NCI-H1930 (cell line): ENCODE measurements around the gene EDNRB.
"Not testable (repeated sequence)": the region's sequence is repeated elsewhere in the genome, so short reads cannot be mapped to it uniquely, and the experiment has no call there.

Experiments used
- DNase-seq, 2 experiments: peaks; one replicate each; lab custom pipeline; 2025; lab: John Stamatoyannopoulos, UW

Gene EDNRB

DNA sequence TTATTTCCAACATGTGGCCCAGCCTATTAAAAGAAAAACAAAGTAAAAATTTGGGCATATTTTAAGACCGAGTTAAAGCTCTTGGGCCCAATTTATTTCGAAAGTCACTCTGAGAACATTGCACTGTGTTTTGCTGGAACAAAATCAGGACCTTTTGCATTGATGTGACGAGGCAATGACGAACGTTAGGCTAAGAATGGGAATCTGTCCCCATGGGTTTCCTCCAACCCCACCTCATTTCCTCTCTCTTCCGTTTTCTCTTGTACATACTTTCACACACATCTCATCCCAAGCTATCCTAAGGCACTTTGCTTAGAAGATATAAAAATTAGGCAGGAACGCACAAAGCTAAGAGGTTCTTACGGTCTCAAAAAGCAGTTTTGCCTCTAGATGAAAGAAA, 22.1 kb downstream of the EDNRB start:
- no peak for DNase-seq

DNA sequence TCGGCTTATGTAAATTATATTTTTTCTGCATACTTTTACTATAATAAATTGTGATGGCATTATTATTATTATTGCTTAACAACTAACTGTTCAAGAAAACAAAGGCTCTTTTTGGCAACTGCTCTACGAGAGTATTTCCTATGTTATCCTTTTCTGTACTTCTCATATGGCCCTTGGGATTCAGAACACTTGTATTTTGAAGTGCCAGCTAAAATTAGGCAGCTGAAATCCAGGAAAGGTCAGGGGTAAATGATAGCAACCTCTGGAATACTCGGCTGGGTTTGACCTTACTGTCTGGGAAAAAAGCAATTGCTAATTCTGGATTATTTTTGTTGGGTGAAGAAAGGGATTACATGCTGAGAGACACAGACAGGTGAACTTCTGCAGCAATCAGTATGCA, 23.9 kb downstream of the EDNRB start:
- DNase-seq: no peak

DNA sequence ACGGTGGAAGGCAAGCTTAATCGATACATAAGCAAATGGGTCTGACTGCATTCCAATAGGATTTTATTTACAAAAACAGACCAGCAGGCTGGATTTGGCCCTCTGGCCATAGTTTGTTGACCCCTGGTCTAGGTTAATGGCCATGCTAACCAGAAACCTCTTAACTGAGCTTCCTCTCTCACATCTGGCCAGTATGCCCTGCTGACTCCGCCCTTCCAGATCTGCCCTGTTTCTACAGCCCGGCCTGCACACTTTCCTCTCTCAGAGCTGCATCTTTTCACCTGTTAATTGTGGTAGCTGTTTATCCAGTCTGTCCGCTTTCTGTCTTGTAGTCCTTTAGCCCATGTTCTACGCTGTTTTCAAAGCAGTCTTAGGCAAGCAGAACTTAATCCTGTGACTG, 25.6 kb downstream of the EDNRB start:
- no peak for DNase-seq

DNA sequence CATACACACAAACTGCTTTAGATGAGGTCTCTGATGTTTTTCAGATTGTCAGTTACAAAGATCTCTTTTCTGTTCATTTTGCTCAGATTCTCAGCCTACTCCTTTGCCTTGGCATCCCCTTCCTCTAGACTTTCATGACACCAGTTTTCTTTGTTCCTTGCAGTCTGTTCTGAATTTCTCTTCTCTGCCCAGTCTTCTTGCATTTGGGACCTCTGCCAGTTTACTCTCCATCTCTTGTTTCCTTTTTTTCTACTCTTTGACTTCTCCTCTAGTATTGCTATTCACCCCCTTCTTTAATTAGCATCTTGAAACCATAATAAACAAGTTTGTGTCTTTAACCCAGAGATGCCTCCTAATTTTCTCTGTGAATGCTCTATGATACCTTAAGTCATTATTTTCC, 26.1 kb downstream of the EDNRB start:
- no peak for DNase-seq

DNA sequence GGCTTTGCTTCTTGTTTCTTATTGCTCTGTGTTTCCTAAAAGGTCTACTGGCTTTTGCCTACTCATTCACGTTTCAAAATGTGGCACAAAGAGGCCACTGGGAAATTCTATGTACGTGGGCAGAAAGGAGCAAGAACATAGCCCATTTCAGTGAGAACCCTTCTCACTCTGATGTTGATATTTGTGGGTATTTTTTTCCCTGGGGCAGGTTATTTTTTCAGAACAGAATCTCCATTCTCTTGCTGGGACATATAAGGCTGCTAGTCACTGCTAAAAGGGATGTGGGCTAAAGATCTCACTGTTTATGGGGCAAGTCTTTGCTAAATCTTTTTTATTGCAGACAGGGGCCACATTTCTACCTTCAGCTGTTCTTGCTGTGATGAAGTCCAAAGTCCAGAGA, 27.1 kb downstream of the EDNRB start:
- DNase-seq: no peak

DNA sequence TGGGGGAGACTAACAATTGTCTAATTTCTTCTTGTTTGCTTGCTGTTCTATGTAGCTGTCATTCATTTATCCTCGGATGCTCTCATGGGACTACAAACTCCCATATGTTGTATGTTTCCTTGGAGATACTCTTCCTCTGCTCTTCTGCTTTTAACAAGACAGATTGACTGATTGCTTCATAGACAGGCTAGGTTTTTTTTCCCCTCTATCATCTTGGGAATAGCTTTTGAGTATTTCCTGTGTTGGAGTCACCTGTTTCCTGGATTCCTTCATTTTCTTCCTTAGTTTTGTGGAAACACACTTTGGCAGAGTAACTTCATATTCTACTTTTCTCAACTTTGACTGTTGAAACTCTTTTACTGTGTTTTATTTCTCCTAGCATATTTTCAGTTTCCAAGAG, 27.6 kb downstream of the EDNRB start:
- DNase-seq: no peak

DNA sequence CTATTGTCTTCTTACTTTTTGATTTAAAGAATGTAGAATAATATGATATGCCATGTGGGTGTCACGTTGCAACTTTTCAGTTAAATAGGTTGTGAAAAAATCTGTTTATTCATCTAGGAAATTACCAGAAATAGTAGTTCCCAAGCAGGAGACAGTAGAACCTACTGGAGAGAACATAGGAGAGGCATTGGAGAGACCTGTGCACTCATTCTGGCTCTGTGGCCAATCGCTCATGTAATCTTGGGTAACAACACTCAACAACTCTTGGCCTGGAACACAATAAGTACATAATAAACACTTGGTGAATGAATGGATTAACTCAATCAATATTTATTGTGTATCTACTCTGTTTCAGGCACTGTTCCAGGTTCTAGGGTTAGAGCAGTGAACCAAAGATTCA, 35.3 kb downstream of the EDNRB start:
- DNase-seq: no peak

DNA sequence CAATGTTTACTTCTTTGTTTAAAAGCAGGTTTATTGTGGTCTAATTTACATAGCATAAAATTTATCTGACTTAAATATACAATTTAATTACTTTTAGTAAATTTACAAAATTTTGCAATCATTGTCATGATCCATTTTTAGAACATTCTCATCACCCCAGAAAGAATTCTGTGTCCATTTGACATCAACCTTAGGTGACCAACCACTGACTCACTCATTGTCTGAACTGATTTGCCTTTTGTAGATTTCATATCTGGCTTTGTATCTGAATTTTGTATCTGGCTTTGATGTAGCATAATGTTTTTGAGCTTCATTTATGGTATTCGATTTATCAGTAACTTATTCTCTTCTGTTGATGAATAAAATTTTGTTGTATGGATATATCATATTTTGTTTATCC, 40.4 kb downstream of the EDNRB start:
- DNase-seq: no peak

DNA sequence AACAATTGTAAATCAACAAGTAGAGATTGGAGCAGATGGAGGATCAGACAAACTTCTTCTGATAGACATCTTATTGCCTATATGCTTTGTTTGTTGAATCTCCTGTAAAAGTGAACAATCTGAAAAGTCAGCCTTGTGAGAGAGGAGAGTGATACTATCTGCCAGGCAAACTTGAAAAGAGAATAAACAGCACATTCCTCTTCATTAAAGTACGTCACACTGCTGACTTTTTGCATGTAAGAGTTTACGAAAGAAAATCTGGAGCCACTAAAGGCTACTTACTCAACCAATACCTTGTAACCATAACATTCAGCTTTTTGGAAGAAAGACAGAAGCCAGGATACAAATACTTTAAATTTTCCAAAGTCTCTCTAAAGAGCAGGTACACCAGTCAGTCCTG, 42.5 kb downstream of the EDNRB start:
- no peak for DNase-seq

DNA sequence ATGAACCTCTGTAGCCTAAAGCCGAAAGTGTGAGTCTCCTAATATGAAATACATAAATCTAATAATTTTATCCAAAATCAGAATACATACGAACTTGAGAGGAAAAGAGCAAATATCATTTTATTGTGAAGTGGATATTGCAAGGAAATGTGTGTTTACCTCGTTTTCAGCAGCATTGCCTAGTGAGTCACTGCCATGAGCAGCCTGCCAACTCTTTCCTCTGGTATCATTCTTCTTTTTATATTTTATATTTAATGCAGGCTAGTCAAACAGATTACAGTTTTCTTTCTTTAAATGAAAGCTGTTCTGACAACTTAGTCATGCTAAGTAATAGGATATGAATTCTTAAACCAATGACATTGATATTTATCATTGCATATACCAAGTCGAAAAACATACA, 44.2 kb downstream of the EDNRB start:
- no peak for DNase-seq

DNA sequence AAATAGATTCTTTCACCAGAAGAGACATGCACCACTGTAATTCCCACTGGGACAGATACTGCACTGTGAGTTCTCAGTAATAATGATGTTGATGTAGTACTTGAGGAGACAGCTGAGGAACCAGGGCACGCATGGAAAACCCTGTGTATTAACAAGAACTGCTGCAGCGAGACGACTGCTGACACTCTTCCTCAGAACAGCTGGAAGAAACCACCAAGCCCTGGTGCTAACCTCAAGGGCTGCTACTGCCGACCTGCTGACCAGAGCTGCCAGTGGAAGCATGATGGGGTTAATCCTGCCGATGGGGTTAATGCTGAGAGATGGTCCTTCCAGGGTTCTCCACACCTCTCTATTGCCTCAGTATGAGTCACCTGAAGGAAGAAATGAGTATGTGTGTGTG, 45.6 kb downstream of the EDNRB start:
- no peak for DNase-seq

DNA sequence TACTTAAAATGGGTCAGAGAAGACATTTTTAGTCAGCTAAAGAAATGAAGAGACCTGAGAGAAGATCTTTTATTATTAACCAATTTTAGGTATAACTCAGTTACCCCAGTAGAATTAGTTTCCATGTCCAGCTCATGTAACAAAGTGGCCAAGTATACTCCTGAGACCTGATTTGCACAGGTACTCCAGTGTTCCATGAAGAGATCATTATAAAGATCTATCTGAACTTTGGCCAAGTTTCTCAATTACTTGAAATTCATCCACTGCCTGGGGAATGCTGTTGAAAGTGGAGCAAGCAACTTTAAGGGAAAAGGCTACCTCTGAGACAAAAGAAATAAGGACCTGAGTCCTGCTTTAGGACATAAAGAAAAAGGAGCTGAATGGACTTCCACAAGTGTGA, 47.0 kb downstream of the EDNRB start:
- DNase-seq: no peak

DNA sequence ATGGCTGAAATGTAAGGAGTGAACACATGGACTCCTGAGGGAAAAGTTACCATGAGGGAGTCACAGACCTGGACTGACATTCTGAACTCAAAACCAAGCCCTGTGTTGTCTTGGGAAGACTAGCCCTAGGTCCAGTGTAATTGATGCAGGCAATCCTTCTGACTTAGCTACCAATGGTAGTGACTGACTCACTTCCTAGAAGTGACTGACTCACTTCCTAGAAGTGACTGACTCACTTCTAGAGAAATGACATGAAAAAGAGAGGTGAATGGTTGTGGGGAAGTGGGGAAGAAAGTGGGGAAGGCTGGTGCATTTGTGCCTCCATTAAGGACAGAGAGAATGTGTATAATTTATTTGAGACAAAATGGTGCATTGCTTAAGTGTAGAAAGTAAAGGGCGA, 49.9 kb downstream of the EDNRB start:
- no peak for DNase-seq

DNA sequence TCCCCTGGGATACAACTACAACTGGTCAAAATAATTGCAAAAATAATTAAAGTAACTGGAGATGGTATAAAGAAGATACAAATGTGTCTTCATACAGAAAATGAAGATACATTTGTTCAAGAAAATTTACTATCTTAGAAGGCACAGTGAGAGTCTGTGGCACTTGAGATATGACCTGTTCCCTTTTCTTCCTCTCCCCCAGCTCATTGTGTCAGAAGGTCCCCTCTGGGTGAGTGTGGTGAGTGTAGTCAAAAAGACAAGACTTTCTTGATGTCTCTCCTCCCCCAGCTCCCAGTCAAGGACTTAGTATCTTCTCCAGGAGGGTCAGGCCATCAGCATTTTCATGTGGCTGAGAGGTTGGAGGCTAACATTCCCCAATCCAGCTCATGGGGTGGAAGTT, 51.7 kb downstream of the EDNRB start:
- no peak for DNase-seq

DNA sequence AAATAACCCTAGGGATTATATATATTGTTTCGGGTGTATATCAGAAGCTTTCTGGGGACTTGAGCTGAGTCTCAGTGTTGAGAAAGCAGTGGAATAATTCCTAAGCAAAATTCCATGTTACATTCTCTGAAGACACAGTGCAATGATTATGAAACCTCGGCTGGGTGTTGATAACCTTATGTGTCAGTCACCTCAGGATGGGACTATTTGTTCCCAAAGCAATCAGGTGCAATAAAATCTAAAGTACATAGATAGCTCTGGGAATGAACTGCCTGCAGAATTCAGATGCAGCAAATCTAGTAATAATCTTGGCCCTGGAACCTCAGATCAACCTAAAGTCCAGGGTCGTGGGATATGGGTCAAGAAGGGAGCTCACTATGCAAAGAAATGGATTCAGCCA, 53.0 kb downstream of the EDNRB start:
- DNase-seq: no peak

DNA sequence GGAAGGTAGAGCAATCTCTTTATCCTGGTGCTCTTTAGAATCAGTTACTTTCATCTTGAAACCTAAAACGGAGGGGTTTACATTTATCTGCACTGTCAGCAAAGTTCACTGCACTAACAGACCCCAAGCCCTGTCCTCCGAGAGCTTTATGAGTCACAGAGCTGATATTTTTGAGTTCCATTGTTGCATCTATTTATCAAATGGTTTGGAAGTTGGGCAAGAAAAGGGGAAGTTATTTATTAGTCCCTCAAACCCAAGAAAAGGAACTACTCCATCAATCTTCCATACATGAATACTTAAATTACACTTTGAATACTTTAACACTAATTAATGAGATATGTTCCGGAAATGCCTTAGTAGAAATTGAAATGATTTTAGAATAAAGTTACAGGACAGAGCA, 55.5 kb downstream of the EDNRB start:
- no peak for DNase-seq

DNA sequence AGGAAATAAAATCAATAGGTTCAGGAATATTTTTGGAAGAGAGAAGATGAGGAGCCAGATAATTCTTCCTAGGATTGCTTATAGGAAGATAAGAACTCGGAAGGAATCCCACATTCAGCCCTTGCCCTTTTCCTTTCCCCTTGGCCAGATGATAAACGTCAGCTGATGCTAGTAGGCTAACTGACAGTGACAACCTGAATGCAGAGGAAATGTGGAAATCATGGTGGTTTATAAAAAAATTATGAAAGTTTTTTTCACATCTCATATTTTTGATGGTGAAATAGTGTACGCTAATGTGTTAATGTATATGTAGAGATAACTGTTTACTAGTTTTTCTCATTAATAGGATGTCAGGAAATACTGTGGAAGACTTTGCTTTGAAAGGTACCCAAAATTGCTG, 56.9 kb downstream of the EDNRB start:
- DNase-seq: no peak

DNA sequence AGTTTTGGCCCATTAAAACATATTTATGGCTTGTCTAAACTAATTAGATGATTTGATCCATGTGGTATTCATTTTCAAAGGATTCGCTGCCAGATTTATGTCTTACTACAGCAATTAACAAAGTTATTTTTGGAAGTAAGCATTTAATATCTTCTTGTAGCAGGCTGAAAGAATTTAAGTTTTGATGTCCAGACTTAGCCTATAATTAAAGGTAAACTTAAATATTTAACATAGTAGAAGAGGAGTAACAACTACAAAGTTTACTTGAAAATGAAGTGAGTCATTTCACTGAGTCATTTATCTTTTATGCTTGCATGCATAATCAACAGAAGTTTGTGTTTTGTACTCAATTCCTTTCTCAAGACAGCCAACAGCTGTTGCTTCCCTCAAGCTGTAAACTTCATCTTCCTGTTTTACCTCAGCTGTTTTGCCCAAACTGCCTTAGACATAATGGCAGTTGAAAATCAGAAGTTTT, 58.1 kb downstream of the EDNRB start:
- no peak for DNase-seq

DNA sequence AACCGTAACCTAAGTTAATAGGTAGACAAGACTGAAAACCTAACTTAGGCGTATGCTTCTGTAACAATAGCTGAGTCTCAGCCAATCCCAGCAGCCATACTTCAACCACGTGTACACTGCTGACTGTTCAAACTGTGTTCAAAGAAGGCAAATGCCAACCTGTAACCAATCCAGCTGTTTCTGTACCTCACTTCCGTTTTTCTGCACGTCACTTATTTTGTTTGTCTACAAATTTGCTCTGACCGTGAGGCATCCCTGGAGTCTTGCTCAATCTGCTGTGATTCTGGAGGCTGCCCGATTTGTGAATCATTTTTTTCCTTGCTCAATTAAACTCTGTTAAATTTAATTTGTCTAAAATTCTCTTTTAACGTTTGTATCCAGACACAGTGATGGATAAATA, 59.2 kb downstream of the EDNRB start:
- DNase-seq: no peak

DNA sequence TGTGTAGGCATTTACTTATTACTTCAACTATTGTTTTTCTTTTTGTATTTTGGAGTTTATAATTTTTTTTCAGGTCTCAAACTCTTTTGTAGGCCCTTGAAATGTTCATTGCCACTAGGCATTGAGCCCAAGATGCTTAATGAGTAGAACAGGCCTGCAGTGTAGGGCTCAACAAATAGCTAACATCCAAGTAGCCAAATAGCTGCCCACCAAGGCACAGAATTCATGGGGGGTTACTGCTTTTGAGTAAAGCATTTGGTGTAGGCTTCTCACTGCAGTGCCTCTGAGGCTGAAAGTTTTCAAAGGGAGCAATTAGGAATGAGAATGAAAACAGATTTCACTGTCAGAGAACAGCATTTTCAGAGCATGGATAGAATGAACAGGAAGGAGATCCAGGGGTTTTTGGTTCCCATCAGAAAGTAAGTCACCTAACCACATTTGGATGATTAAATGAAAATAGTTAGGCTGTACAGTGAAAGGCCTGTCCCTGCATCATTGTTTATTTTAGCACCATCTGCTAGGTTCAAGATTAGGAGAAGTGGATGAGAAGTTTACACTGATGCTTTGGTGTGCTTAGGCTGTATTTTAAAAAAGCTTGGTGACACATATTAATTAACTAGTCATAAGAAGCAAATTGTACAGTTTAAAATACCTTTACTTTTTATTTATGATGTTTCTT, 61.0 kb downstream of the EDNRB start:
- no peak for DNase-seq

DNA sequence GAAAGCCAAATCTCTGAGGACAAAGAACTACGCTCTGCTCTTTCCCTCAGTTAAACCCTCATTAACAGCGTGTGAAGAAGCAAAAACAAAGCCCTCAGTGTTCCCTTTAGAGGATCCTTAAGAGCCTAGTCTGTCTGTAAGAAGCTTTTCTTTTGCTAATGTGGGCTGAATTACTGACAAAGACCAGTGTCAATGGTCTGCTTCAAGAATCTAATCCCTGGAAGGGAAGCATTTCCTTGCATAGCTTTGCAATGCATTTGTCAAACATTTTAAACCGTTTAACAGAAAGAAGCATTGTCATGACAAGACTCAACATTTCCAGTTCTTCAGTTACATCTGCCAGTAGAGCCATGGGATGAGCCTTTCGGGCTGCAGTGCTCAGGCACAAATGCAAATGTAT, 64.9 kb downstream of the EDNRB start:
- DNase-seq: no peak

DNA sequence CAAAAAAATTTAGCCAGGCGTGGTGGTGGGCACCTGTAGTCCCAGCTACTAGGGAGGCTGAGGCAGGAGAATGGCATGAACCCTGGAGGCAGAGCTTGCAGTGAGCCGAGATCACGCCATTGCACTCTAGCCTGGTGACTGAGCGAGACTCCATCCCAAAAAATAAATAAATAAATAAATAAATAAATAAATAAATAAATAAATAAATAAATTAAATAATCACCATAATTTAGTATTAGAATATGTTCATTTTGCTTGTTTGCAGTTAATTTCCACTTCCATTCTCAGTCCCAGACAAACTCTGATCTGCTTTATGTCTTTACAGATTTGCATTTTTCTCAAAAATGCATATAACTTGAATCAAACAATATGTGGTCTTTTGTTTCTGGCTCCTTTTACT, 70.6 kb downstream of the EDNRB start:
- DNase-seq: not testable (repeated sequence)

DNA sequence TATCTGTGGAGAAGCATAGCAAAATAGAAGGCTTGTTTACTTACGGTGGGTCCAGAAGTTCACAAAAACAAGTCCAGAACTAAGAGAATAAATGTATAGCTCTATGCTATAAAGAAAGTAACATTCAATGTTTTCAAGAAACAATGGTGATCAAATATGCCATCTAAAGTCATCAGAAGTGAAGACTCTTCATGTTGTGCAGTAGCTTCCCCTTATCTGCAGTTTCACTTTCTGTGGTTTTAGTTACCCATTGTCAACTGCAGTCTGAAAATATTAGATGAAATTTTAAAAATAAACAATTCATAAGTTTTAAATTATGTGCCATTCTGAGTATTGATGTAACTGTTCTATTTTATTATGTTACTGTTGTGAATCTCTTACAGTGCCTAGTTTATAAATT, 72.5 kb downstream of the EDNRB start:
- no peak for DNase-seq
